Tibial artery (tissue), 4 donors: ENCODE results near the gene IGSF11.

ENCODE experiments used
- DNase-seq, 2 donors: peaks; one replicate each; pipeline ENCODE4 v3.0.0-alpha.2; 2019
- H3K27ac ChIP-seq, 2 donors: fragments of 200-600 bp; sonication (generic) in 1 of 2; 1 replicate in 1 of 2; 2 replicates in 1 of 2; pipeline ENCODE4 v1.5.1; 2018 to 2019; ENCODE audit warnings: mild to moderate bottlenecking in 1 of 2
- H3K27me3 ChIP-seq, 2 donors: fragments of 200-600 bp; sonication (generic) in 1 of 2; one replicate each; pipeline versions ENCODE4 v1.5.1 to v1.6.0; 2016 to 2019
- H3K36me3 ChIP-seq, 3 donors: fragments of 200-600 bp; sonication (generic) in 2 of 3; one replicate each; pipeline ENCODE4 v1.5.1; 2016 to 2019; ENCODE audit warnings: mild to moderate bottlenecking in 2 of 3
- H3K4me1 ChIP-seq, 4 donors: fragments of 200-600 bp; sonication (generic) in 2 of 4; 1 replicate in 3 of 4; 2 replicates in 1 of 4; pipeline ENCODE4 v1.5.1; 2016 to 2019
- H3K4me3 ChIP-seq, 2 donors: fragments of 200-600 bp; sonication (generic) in 1 of 2; 1 replicate in 1 of 2; 2 replicates in 1 of 2; pipeline ENCODE4 v1.5.1; 2018 to 2019; ENCODE audit warnings: mild to moderate bottlenecking in 2 of 2
- H3K9me3 ChIP-seq, 3 donors: fragments of 200-600 bp; sonication (generic) in 1 of 3; one replicate each; pipeline ENCODE4 v1.5.1; 2016 to 2019
- intact Hi-C: fragments of 100-400 bp; cut with DNase I; formaldehyde crosslinking; loops from one replicate; pipeline ENCODE4 v1.15.0; 2023; ENCODE audit warnings: low total_unique reads
- TF ChIP-seq, protein P1 (sequence below), 2 experiments: fragments of 200-600 bp in 1 of 2; fragments of 450-650 bp in 1 of 2; IDR thresholded peaks; one replicate each; pipeline ENCODE4 v1.5.1; 2017 to 2019; ENCODE audit warnings: antibody characterized with exemption in 2 of 2, mild to moderate bottlenecking in 1 of 2, moderate library complexity in 1 of 2

The IGSF11 gene

DNA sequence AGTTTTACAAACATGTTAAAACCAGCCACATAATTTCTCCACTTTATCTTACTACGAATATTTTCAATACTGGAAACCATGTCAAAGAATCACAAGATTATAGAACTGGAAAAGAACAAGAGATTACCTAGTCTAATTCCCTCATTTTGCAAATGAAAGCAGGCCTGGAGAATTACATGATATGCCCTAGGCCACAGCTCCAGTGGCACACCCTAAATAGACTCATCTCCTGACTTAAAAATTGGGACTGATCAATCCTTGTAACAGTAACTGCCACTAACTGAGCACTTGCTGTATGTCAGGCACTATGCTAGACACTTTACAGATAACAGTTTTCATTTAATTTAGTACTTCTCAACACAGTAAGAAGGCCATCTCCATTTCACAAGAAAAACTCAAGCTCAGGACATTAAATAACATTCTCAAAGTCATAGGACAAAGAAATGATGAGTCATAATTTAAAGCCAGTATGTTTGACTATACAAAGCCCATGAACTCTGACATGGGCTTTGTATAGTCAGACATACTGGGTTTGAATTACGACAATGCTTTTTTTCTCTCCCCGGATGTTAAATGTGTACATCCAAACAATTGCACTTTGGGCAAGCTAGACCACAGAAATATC lies 9.4 kb downstream of the IGSF11 start:
- intact Hi-C loops = no loop called here

DNA sequence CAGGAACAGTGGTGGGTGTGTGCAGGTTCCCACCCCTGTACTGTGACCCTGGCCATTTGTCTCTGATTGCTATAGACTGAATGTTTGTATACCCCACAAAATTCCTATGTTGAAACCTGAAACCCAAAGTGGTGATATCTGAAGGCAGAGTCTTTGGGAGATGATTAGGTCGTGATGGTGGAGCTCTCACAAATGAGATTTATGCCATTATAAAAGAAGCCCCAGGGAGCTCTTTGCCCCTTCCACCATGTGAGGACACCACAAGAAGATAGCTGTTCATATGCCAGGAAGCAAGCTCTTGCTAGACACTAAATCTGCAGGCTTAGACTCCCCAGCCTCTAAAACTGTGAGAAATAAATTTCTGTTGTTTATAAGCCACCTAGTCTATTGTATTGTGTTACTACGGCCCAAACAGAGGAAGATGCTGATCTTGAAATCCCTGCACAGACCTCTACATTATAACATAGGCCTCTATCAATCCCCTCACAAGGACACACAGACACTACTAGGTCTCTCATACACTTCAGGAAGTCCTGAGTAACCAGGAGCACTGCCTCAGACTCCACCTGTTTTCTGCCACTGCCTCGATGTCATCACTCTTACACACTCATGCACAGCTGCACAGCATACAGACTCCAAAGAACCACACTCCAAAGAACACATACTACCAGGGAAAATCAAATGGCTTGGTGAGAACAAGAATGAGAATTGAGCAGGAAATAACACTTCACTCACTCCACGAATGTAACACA lies 14.7 kb downstream of the IGSF11 start:
- Histone ChIP-seq H3K4me1 (no peaks in the 10 kb centered on the region), H3K27ac (no peak overlapping the region), H3K4me3 (no peak overlapping the region), H3K36me3 (no peaks in the 10 kb centered on the region), H3K27me3 (no peaks in the 10 kb centered on the region), H3K9me3 (no peaks in the 10 kb centered on the region)
- TF ChIP-seq, protein P1, sequence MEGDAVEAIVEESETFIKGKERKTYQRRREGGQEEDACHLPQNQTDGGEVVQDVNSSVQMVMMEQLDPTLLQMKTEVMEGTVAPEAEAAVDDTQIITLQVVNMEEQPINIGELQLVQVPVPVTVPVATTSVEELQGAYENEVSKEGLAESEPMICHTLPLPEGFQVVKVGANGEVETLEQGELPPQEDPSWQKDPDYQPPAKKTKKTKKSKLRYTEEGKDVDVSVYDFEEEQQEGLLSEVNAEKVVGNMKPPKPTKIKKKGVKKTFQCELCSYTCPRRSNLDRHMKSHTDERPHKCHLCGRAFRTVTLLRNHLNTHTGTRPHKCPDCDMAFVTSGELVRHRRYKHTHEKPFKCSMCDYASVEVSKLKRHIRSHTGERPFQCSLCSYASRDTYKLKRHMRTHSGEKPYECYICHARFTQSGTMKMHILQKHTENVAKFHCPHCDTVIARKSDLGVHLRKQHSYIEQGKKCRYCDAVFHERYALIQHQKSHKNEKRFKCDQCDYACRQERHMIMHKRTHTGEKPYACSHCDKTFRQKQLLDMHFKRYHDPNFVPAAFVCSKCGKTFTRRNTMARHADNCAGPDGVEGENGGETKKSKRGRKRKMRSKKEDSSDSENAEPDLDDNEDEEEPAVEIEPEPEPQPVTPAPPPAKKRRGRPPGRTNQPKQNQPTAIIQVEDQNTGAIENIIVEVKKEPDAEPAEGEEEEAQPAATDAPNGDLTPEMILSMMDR (IDR thresholded peaks at IDR 0.05) = no peak
- no peak for DNase-seq
- intact Hi-C loops = no loop called here

More for the DNA sequence above, 9.4 kb downstream of the IGSF11 start:
- H3K27me3 ChIP-seq = no peaks in the 10 kb centered on the region
- H3K36me3 ChIP-seq = no peaks in the 10 kb centered on the region
- TF ChIP-seq, protein P1 (IDR thresholded peaks at IDR 0.05) = no peak
- no peaks in the 10 kb centered on the region for H3K4me1 ChIP-seq
- H3K27ac ChIP-seq = no peak overlapping the region
- no peaks in the 10 kb centered on the region for H3K9me3 ChIP-seq
- H3K4me3 ChIP-seq = no peak overlapping the region
- DNase-seq = no peak

DNA sequence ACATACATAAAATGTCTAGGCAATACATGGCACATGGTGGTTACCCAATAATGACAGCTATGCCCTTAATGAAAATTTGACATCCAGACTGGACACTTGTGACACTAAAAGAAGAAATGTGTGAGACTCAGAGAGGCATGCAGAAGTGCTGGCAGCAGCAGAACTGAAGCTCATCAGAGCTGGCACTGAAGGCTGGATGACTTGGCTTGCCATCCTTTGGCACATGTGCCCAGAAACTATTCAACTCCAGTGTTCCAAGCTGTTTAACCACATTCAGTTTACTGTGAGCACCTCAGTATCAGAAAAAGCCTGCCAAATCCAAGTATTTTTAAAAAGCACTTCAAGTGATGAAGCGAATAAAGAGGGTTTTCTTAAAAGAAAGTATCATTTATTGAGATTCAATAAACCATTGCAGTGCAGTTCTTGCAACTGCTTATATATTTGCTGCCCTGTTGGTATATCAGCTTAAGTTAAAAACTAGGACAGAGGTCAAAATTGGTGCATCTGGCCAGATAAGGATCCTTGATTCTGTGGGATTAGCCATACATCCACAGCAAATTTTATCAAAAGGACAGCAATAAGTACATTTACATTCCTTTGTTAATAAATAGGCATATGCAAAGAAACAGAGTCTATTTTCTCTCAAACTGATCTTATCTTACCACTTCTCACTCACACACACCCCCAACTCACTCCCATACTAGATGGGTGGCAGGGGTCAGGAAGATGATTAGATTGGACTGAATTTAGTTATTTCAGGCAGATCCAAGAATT lies 15.8 kb downstream of the IGSF11 start:
- H3K27ac ChIP-seq = no peak overlapping the region

DNA sequence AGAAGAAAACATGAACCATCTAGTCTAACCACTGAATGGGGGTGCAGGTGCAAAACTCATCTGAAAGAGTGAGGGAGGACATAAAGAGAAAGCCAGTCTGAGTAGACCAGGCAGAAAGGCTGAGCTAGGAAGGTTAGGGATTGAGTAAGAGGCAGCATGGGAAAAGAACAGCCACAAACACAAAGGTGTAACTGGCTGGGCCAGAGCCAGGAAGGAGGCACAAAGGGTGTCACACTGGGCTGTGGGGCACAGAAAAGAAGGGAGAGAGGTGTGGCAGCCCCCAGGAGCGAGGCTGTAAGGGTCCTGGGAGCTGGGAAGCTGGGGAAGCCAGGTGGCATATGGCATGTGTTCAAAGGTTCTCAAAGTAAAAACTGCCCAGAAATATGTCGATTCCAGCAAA lies 18.7 kb downstream of the IGSF11 start:
- intact Hi-C loops = no loop called here
- no peaks in the 10 kb centered on the region for H3K4me1 ChIP-seq
- TF ChIP-seq, protein P1 (IDR thresholded peaks at IDR 0.05) = no peak

More for the DNA sequence above, 15.8 kb downstream of the IGSF11 start:
- Histone ChIP-seq H3K9me3 (no peaks in the 10 kb centered on the region), H3K4me3 (no peak overlapping the region), H3K4me1 (no peaks in the 10 kb centered on the region), H3K36me3 (no peaks in the 10 kb centered on the region), H3K27me3 (no peaks in the 10 kb centered on the region)
- intact Hi-C loops = no loop called here
- TF ChIP-seq, protein P1 (IDR thresholded peaks at IDR 0.05) = no peak
- no peak for DNase-seq

DNA sequence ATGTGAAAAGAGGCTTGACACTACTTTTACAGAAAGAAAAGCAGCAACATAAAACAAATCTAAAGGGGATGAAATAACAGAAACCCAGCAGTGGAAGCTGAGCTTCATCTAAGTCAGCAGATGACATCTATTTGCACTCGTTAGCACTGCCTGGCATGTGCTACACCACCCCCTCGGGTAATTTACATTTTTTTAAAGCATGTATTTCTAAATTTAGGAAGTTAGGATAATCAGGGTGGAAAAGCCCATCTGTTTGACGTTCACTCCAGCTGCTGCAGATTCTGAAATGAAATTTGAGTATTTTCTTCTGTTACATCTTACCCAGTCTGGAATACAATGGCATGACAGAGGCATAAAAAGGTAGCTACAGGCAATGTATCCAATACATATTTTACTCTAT lies 20.7 kb downstream of the IGSF11 start:
- H3K36me3 ChIP-seq = no peaks in the 10 kb centered on the region
- intact Hi-C loops = no loop called here
- no peaks in the 10 kb centered on the region for H3K4me1 ChIP-seq
- H3K4me3 ChIP-seq = no peak overlapping the region
- H3K27me3 ChIP-seq = no peaks in the 10 kb centered on the region
- H3K9me3 ChIP-seq = no peaks in the 10 kb centered on the region
- no peak for DNase-seq
- no peak overlapping the region for H3K27ac ChIP-seq
- TF ChIP-seq, protein P1 (IDR thresholded peaks at IDR 0.05) = no peak

More for the DNA sequence above, 18.7 kb downstream of the IGSF11 start:
- Histone ChIP-seq H3K27me3 (no peaks in the 10 kb centered on the region), H3K36me3 (no peaks in the 10 kb centered on the region), H3K9me3 (no peaks in the 10 kb centered on the region), H3K4me3 (no peak overlapping the region), H3K27ac (no peak overlapping the region)
- no peak for DNase-seq
